H1 (cell line): ENCODE data around the gene CORO6. TPM values are rescaled to one million over a fixed set of nuclear protein-coding genes. Genes with fewer than 3 reads are reported as not detected.

Source experiments
- CTCF ChIA-PET: fragments of 300-600 bp; sonication (Branson Sonifier 250); formaldehyde crosslinking; loops from one replicate; lab custom pipeline; 2021; ENCODE audit not compliant: partially characterized antibody; lab: Charles Lee
- POLR2A ChIA-PET: fragments of 300-600 bp; sonication (Branson Sonifier 250); formaldehyde crosslinking; loops from one replicate; lab custom pipeline; 2021; ENCODE audit warnings: inconsistent platforms; ENCODE audit not compliant: partially characterized antibody; lab: Charles Lee
- DNase-seq, 2 experiments: peaks; one replicate each; pipeline versions ENCODE4 v3.0.0 to v3.0.0-alpha.2; 2010 to 2022; ENCODE audit warnings: low spot score in 2 of 2, low read depth in 1 of 2, mixed read lengths in 1 of 2
- FAIRE-seq: peaks from 2 replicates; lab custom pipeline; 2011; peaks lifted over from hg19 to GRCh38; lab: Jason Lieb, UNC
- H2AFZ ChIP-seq: 2 replicates; pipeline ENCODE4 v1.8.1; 2012; ENCODE audit warnings: low read length, inconsistent platforms
- H2AK5ac ChIP-seq: 2 replicates; pipeline ENCODE4 v1.6.1; 2013; ENCODE audit warnings: low read depth, low read length
- H2BK120ac ChIP-seq: replicated peaks from 2 replicates; pipeline ENCODE3; 2013; ENCODE audit warnings: low read depth, low read length, inconsistent platforms
- H2BK12ac ChIP-seq: 2 replicates; pipeline ENCODE4 v1.6.1; 2013; ENCODE audit warnings: low read depth, low read length
- H2BK15ac ChIP-seq: 2 replicates; pipeline ENCODE4 v1.6.1; 2013; ENCODE audit warnings: low read length
- H2BK20ac ChIP-seq: 2 replicates; pipeline ENCODE4 v1.6.1; 2013; ENCODE audit warnings: low read length
- H2BK5ac ChIP-seq: 2 replicates; pipeline ENCODE4 v1.6.1; 2013; ENCODE audit warnings: low read depth, low read length
- H3K14ac ChIP-seq: 2 replicates; pipeline ENCODE4 v1.6.1; 2013; ENCODE audit warnings: inconsistent platforms; ENCODE audit not compliant: insufficient read length
- H3K18ac ChIP-seq: 2 replicates; pipeline ENCODE4 v1.6.1; 2013; ENCODE audit warnings: low read length; ENCODE audit errors: extremely low read depth
- H3K23ac ChIP-seq: 2 replicates; pipeline ENCODE4 v1.6.1; 2013; ENCODE audit warnings: inconsistent platforms; ENCODE audit not compliant: insufficient read length
- H3K23me2 ChIP-seq: 2 replicates; pipeline ENCODE4 v1.6.1; 2013; ENCODE audit warnings: low read depth, low read length
- H3K27ac ChIP-seq: 2 replicates; pipeline ENCODE4 v1.6.1; 2011; ENCODE audit warnings: low read depth, low read length, inconsistent platforms
- H3K27me3 ChIP-seq, 4 experiments: replicated peaks in 1 of 4; 1 replicate in 1 of 4; 2 replicates in 3 of 4; pipeline versions ENCODE4 v1.6.1 to v1.8.1; 2011 to 2013; ENCODE audit warnings: low read length in 3 of 4, mild to moderate bottlenecking in 3 of 4, inconsistent platforms in 2 of 4, mixed read lengths in 2 of 4, moderate library complexity in 1 of 4; ENCODE audit not compliant: control insufficient read depth in 3 of 4, insufficient read depth in 3 of 4; ENCODE audit errors: extremely low read depth in 1 of 4
- H3K36me3 ChIP-seq, 4 experiments: 2 replicates each; pipeline versions ENCODE4 v1.6.1 to v1.8.1; 2011 to 2013; ENCODE audit warnings: mild to moderate bottlenecking in 4 of 4, low read length in 3 of 4, moderate library complexity in 2 of 4, control low read depth in 1 of 4, inconsistent platforms in 1 of 4; ENCODE audit not compliant: insufficient read depth in 4 of 4, control insufficient read depth in 2 of 4
- H3K4ac ChIP-seq: replicated peaks from 2 replicates; pipeline ENCODE3; 2013; ENCODE audit warnings: low read length, low read depth, mixed read lengths, inconsistent platforms; ENCODE audit not compliant: insufficient read length
- H3K4me1 ChIP-seq, 4 experiments: replicated peaks in 1 of 4; 1 replicate in 1 of 4; 2 replicates in 3 of 4; pipeline versions ENCODE4 v1.6.1 to v1.8.1; 2011 to 2013; ENCODE audit warnings: low read length in 3 of 4, inconsistent platforms in 2 of 4, mixed read lengths in 1 of 4; ENCODE audit not compliant: insufficient read depth in 4 of 4, control insufficient read depth in 3 of 4
- H3K4me2 ChIP-seq, 2 experiments: 2 replicates each; pipeline versions ENCODE4 v1.6.1 to v1.8.1; 2011 to 2013; ENCODE audit warnings: low read depth in 2 of 2, low read length in 2 of 2, control low read depth in 1 of 2, inconsistent platforms in 1 of 2, mild to moderate bottlenecking in 1 of 2; ENCODE audit not compliant: insufficient read depth in 1 of 2
- H3K4me3 ChIP-seq, 4 experiments: fragments of 200-600, 300-600 bp in 1 of 4; sonication (generic), shearing (Covaris generic), sonication (Bioruptor Twin) in 1 of 4; 2 replicates each; pipeline versions ENCODE4 v1.5.1 to v1.8.1; 2011 to 2016; ENCODE audit warnings: low read length in 4 of 4, low read depth in 3 of 4, control low read depth in 2 of 4, inconsistent platforms in 2 of 4, mild to moderate bottlenecking in 2 of 4, mixed read lengths in 1 of 4, moderate library complexity in 1 of 4; ENCODE audit not compliant: insufficient read depth in 2 of 4; ENCODE audit errors: extremely low read depth in 1 of 4
- H3K56ac ChIP-seq: replicated peaks from 2 replicates; pipeline ENCODE3; 2013; ENCODE audit warnings: low read depth, mild to moderate bottlenecking, mixed read lengths, low read length, inconsistent platforms; ENCODE audit not compliant: insufficient read length
- H3K79me1 ChIP-seq: 2 replicates; pipeline ENCODE4 v1.6.1; 2013; ENCODE audit warnings: low read depth, low read length, control low read depth
- H3K79me2 ChIP-seq, 2 experiments: 2 replicates each; pipeline versions ENCODE4 v1.6.1 to v1.8.1; 2012 to 2013; ENCODE audit warnings: low read length in 2 of 2, mild to moderate bottlenecking in 2 of 2, inconsistent platforms in 1 of 2; ENCODE audit not compliant: insufficient read depth in 2 of 2, control insufficient read depth in 1 of 2
- H3K9ac ChIP-seq, 4 experiments: replicated peaks in 1 of 4; 1 replicate in 1 of 4; 2 replicates in 3 of 4; pipeline versions ENCODE4 v1.6.1 to v1.8.1; 2011 to 2013; ENCODE audit warnings: low read depth in 3 of 4, low read length in 3 of 4, control low read depth in 2 of 4, mild to moderate bottlenecking in 2 of 4, moderate library complexity in 2 of 4, inconsistent platforms in 1 of 4; ENCODE audit errors: extremely low read depth in 1 of 4
- H3K9me3 ChIP-seq, 2 experiments: 2 replicates each; pipeline versions ENCODE4 v1.6.1 to v1.8.1; 2012 to 2013; ENCODE audit warnings: mild to moderate bottlenecking in 2 of 2, moderate library complexity in 2 of 2, control low read depth in 1 of 2, inconsistent platforms in 1 of 2, low read depth in 1 of 2, low read length in 1 of 2, mixed read lengths in 1 of 2; ENCODE audit not compliant: insufficient read depth in 2 of 2
- H4K20me1 ChIP-seq, 2 experiments: replicated peaks in 1 of 2; 2 replicates each; pipeline versions ENCODE3 to v1.8.1; 2011 to 2013; ENCODE audit warnings: inconsistent platforms in 2 of 2, low read length in 2 of 2, mild to moderate bottlenecking in 1 of 2; ENCODE audit not compliant: insufficient read depth in 2 of 2, control insufficient read depth in 1 of 2
- H4K5ac ChIP-seq: 2 replicates; pipeline ENCODE4 v1.6.1; 2013; ENCODE audit warnings: low read length, low read depth, mixed read lengths, inconsistent platforms; ENCODE audit not compliant: insufficient read length
- H4K8ac ChIP-seq: 2 replicates; pipeline ENCODE4 v1.8.0; 2013; ENCODE audit warnings: mild to moderate bottlenecking, moderate library complexity, low read length, inconsistent platforms; ENCODE audit not compliant: insufficient read depth; ENCODE audit errors: extremely low read depth
- H4K91ac ChIP-seq: replicated peaks from 2 replicates; pipeline ENCODE3; 2013; ENCODE audit warnings: low read length, mixed read lengths, inconsistent platforms; ENCODE audit not compliant: insufficient read length
- CHD1 ChIP-seq: IDR thresholded peaks from 2 replicates; pipeline ENCODE4 v1.6.1; 2012; ENCODE audit warnings: low read depth, low read length, improper control_type of control experiment
- EP300 ChIP-seq, 2 experiments: IDR thresholded peaks; 1 replicate in 1 of 2; 2 replicates in 1 of 2; pipeline ENCODE4 v1.6.1; 2011 to 2012; ENCODE audit warnings: low read depth in 2 of 2, low read length in 2 of 2, mild to moderate bottlenecking in 2 of 2, borderline replicate concordance in 1 of 2, inconsistent platforms in 1 of 2, moderate library complexity in 1 of 2
- HDAC6 ChIP-seq: IDR thresholded peaks from one replicate; pipeline ENCODE4 v1.7.1; 2012; ENCODE audit warnings: low read depth, mild to moderate bottlenecking, inconsistent platforms, low read length, moderate library complexity
- JUN ChIP-seq: IDR thresholded peaks from 2 replicates; pipeline ENCODE4 v1.6.1; 2011; ENCODE audit warnings: low read depth, mild to moderate bottlenecking, improper control_type of control experiment, low read length
- NRF1 ChIP-seq: IDR thresholded peaks from 2 replicates; pipeline ENCODE4 v1.6.1; 2011; ENCODE audit warnings: mild to moderate bottlenecking, low read depth, low read length, improper control_type of control experiment
- PHF8 ChIP-seq: fragments of 200-600 bp; sonication (generic); conservative IDR thresholded peaks from 2 replicates; pipeline ENCODE4 v1.7.1; 2012; ENCODE audit warnings: low read depth, mild to moderate bottlenecking, inconsistent platforms, low read length, moderate library complexity
- RXRA ChIP-seq: IDR thresholded peaks from 2 replicates; pipeline ENCODE4 v1.6.1; 2011; ENCODE audit warnings: low read depth, mild to moderate bottlenecking, low read length, moderate library complexity; ENCODE audit not compliant: insufficient read depth
- SIN3A ChIP-seq, 2 experiments: IDR thresholded peaks in 1 of 2; conservative IDR thresholded peaks in 1 of 2; 2 replicates each; pipeline ENCODE4 v1.6.1; 2011 to 2012; ENCODE audit warnings: low read length in 2 of 2, improper control_type of control experiment in 1 of 2, low read depth in 1 of 2, mild to moderate bottlenecking in 1 of 2
- SIRT6 ChIP-seq: IDR thresholded peaks from one replicate; pipeline ENCODE4 v1.7.1; 2012; ENCODE audit warnings: low read length, inconsistent platforms
- SP1 ChIP-seq: IDR thresholded peaks from 2 replicates; pipeline ENCODE4 v1.6.1; 2011; ENCODE audit warnings: low read depth, low read length
- SP2 ChIP-seq: IDR thresholded peaks from 2 replicates; pipeline ENCODE4 v1.6.1; 2012; ENCODE audit warnings: mild to moderate bottlenecking, low read length, inconsistent platforms
- YY1 ChIP-seq: IDR thresholded peaks from 2 replicates; pipeline ENCODE4 v1.6.1; 2011; ENCODE audit warnings: low read depth, mild to moderate bottlenecking, low read length
- WGBS, 2 experiments: shearing (Covaris generic) in 1 of 2; methylation state at CpG; one replicate each; pipeline versions ENCODE4 v1.1.6 to v1.1.7; 2013 to 2015; ENCODE audit warnings: low lambda C conversion rate in 2 of 2, mixed read lengths in 2 of 2, inconsistent platforms in 1 of 2, low coverage in 1 of 2, missing lambda C conversion rate in 1 of 2; ENCODE audit not compliant: insufficient replicate concordance in 2 of 2, insufficient coverage in 1 of 2, insufficient read length in 1 of 2; ENCODE audit errors: extremely low coverage in 1 of 2, missing lambda C conversion rate in 1 of 2; 5-methylcytosine and 5-hydroxymethylcytosine counted together
- polyA plus RNA-seq, 7 experiments: library from polyadenylated mRNA; depleted of rRNA in 3 of 7; stranded (reverse) in 5 of 7; unstranded in 2 of 7; fragments of >200 nt in 5 of 7; fragments of 200-250 nt in 2 of 7; gene quantifications; 1 replicate in 5 of 7; 2 replicates in 1 of 7; 4 replicates in 1 of 7; pipeline versions ENCODE4 v1.2.1 to v1.2.3, GENCODE V29; 2011 to 2013; ENCODE audit warnings: missing spikeins in 2 of 7, mixed read lengths in 2 of 7
- total RNA-seq: library from RNA; stranded (reverse); fragmentation: NEBNext Ultra II Directional; extraction: Animal tissue kit (Norgen Biotek cat#: 25700); gene quantifications from 2 replicates; pipeline ENCODE4 v1.2.1, GENCODE V29; 2021
- TF ChIP-seq, protein P1 (sequence below): IDR thresholded peaks from 2 replicates; pipeline ENCODE4 v1.6.1; 2012; ENCODE audit warnings: inconsistent platforms

Gene CORO6
- total and polyA plus RNA-seq, 2 of the 8 experiments (the other 6 are each of a cell fraction or from before 2014, with no cell fraction given) = 2.5 to 8.6 TPM

DNA sequence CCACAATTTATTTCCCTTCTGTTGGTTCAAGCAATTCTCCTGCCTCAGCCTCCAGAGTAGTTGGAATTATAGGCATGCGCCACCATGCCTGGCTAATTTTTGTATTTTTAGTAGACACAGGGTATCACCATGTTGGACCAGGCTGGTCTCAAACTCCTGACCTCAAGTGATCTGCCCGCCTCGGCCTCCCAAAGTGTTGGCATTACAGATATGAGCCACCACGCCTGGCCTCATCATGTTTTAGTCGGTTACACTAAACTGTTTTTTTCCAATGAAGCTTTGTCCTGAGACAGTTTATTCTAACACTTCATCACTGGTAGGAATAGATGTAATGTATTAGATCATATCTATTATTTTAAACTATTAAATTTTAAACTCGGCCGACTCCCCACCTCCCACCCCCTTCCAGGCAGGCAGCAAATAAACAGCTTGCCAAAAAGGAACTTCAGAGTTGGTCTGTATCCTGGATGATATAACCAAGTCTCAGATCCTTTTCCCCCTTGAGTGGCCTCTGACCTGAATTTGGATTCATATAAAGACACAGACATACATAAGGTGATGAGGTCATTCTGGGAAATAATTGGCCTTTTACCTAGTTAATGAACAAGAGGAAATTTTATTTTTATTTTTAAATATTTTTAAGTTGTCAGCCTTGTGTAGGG lies 18.4 kb upstream of the CORO6 start:
- no peak for DNase-seq
- Histone ChIP-seq H2BK12ac (no peak overlapping the region), H2BK5ac (no peak overlapping the region), H3K27ac (no peak overlapping the region), H2AK5ac (no peak overlapping the region), H3K18ac (no peak overlapping the region), H2BK120ac (no peak overlapping the region), H3K4ac (no peak overlapping the region), H3K36me3 (no peaks in the 10 kb centered on the region; a peak in 1 of 8 replicates), H4K5ac (no peak overlapping the region), H2AFZ (no peak overlapping the region), H3K23ac (no peak overlapping the region), H3K56ac (no peak overlapping the region), H3K14ac (no peak overlapping the region), H4K91ac (no peak overlapping the region), H3K9me3 (no peaks in the 10 kb centered on the region), H3K4me2 (no peak overlapping the region), H3K79me2 (no peaks in the 10 kb centered on the region), H2BK15ac (no peak overlapping the region), H3K23me2 (no peaks in the 10 kb centered on the region; the same call in 1 of the 2 replicates), H3K79me1 (no peaks in the 10 kb centered on the region), H3K4me1 (peaks cover 0 to 10% (median 3%) of the 10 kb centered on the region in 4 experiments; a peak in 3 of 7 replicates), H4K8ac (no peak overlapping the region), H3K9ac (no peak overlapping the region), H2BK20ac (no peak overlapping the region), H4K20me1 (no peaks in the 10 kb centered on the region), H3K4me3 (no peak overlapping the region), H3K27me3 (no peaks in the 10 kb centered on the region)
- CTCF ChIA-PET = interaction anchor here (0.6 to 7.9 kb wide), 9 partner anchors 23 to 448 kb away, joined by 3 to 97 read pairs (median 9); partner anchors contain the start of gene SSH2
- POLR2A ChIA-PET = interaction anchor here (0.6 to 1.5 kb wide), 2 partner anchors 7 to 483 kb away, joined by 4 read pairs; no protein-coding TSS in a partner anchor
- 92% methylated on average over 7 of the region's 7 CpGs; no CpG with 5 or more reads in 1 of the 2 experiments for WGBS, 2 experiments
- no peak for FAIRE-seq
- TF ChIP-seq RXRA (no peak), EP300 (IDR thresholded peaks at IDR 0.05; ENCODE audit: borderline replicate concordance in 1 of 2, low read depth in 2 of 2, low read length in 2 of 2) (no peak), HDAC6 (no peak), PHF8 (no peak), SP1 (no peak), SIN3A (conservative IDR thresholded peaks at IDR 0.05 in 1 of 2, IDR thresholded peaks at IDR 0.05 in 1 of 2; ENCODE audit: low read depth in 1 of 2, low read length in 2 of 2) (no peak), YY1 (no peak), SP2 (no peak), NRF1 (no peak), JUN (no peak), CHD1 (no peak), SIRT6 (no peak)
- TF ChIP-seq, protein P1, sequence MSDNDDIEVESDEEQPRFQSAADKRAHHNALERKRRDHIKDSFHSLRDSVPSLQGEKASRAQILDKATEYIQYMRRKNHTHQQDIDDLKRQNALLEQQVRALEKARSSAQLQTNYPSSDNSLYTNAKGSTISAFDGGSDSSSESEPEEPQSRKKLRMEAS = no peak
